Tibial nerve (tissue), 4 donors: ENCODE data around the gene TEKT4.
"Not testable (repeated sequence)": the region's sequence is repeated elsewhere in the genome, so short reads cannot be mapped to it uniquely, and the experiment has no call there.

ENCODE experiments used
- EP300 ChIP-seq, 2 donors: sonication (generic); formaldehyde crosslinking; IDR thresholded peaks; one replicate each; pipeline ENCODE4 v1.6.1; 2017; ENCODE audit warnings: antibody characterized with exemption in 2 of 2, mild to moderate bottlenecking in 1 of 2
- POLR2A ChIP-seq, 2 donors: fragments of 450-650 bp; IDR thresholded peaks; one replicate each; pipeline ENCODE4 v1.6.1; 2017; ENCODE audit warnings: antibody characterized with exemption in 2 of 2, mild to moderate bottlenecking in 2 of 2, moderate library complexity in 2 of 2
- TF ChIP-seq, protein P1 (sequence below), 5 experiments: fragments of 200-600 bp in 3 of 5; fragments of 450-650 bp in 2 of 5; sonication (generic) in 3 of 5; IDR thresholded peaks; one replicate each; pipeline ENCODE4 v1.5.1; 2016 to 2019; ENCODE audit warnings: antibody characterized with exemption in 5 of 5, mild to moderate bottlenecking in 3 of 5, moderate library complexity in 2 of 5

DNA sequence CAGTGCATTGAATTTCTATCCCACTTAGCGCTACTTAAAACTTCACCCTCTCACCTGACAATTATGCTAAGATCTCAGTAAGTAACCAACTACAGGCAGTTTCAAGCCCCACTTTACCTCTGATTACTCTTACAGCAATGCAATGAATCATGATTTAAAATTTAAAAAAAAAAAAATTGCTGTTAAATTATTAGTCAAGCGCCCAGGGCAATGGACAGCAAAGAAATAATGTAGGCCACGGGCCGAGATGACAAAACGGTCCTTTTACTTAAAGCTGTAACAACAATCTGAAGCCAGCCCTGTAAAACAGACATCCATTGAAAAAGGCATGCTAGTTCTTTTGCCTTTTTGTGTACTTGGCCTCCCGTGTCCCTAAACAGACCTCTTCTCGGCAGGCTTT, 24.0 kb downstream of the TEKT4 start:
- TF ChIP-seq, protein P1, sequence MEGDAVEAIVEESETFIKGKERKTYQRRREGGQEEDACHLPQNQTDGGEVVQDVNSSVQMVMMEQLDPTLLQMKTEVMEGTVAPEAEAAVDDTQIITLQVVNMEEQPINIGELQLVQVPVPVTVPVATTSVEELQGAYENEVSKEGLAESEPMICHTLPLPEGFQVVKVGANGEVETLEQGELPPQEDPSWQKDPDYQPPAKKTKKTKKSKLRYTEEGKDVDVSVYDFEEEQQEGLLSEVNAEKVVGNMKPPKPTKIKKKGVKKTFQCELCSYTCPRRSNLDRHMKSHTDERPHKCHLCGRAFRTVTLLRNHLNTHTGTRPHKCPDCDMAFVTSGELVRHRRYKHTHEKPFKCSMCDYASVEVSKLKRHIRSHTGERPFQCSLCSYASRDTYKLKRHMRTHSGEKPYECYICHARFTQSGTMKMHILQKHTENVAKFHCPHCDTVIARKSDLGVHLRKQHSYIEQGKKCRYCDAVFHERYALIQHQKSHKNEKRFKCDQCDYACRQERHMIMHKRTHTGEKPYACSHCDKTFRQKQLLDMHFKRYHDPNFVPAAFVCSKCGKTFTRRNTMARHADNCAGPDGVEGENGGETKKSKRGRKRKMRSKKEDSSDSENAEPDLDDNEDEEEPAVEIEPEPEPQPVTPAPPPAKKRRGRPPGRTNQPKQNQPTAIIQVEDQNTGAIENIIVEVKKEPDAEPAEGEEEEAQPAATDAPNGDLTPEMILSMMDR (IDR thresholded peaks at IDR 0.05): not testable (repeated sequence)
- not testable (repeated sequence) for TF ChIP-seq EP300, POLR2A (IDR thresholded peaks at IDR 0.05)
